OCI-LY7 (cell line): ENCODE results near the gene EPHB1. TPM values are rescaled to one million over a fixed set of nuclear protein-coding genes. Genes with fewer than 3 reads are reported as not detected.

Experiments used
- BruUV-seq: library from RNA; stranded (reverse); fragments of 400-500 nt; replicated peaks from 2 replicates; lab custom pipeline; 2021; lab: Mats Ljungman, UMichigan
- CTCF ChIA-PET: fragments of 300-600 bp; sonication (Branson Sonifier 250); formaldehyde crosslinking; loops from one replicate; lab custom pipeline; 2022; ENCODE audit warnings: antibody characterized with exemption; ENCODE audit not compliant: unreplicated experiment; lab: Charles Lee
- POLR2A ChIA-PET: fragments of 300-600 bp; sonication (Branson Sonifier 250); formaldehyde crosslinking; loops from one replicate; lab custom pipeline; 2022; ENCODE audit warnings: antibody characterized with exemption; lab: Charles Lee
- DNase-seq: peaks from one replicate; pipeline ENCODE4 v3.0.0-alpha.2; 2015; ENCODE audit warnings: low spot score
- H2AFZ ChIP-seq: fragments of 200-600 bp; sonication (generic), shearing (Covaris generic); 2 replicates; pipeline ENCODE4 v1.6.1; 2014; ENCODE audit warnings: mild to moderate bottlenecking, antibody characterized with exemption, low read length, moderate library complexity
- H3K27ac ChIP-seq: fragments of 200-600 bp; sonication (generic); 2 replicates; pipeline ENCODE4 v1.5.1; 2014; ENCODE audit warnings: mixed run types, low read depth, mild to moderate bottlenecking, moderate library complexity, low read length, inconsistent platforms; ENCODE audit not compliant: poor library complexity, severe bottlenecking
- H3K36me3 ChIP-seq: fragments of 200-600 bp; sonication (generic); 2 replicates; pipeline ENCODE4 v1.6.1; 2014; ENCODE audit warnings: mild to moderate bottlenecking, antibody characterized with exemption, low read length, moderate library complexity, mixed read lengths; ENCODE audit not compliant: insufficient read depth
- H3K4me1 ChIP-seq: fragments of 200-600 bp; sonication (generic); 2 replicates; pipeline ENCODE4 v1.5.1; 2014; ENCODE audit warnings: mild to moderate bottlenecking, low read length; ENCODE audit not compliant: insufficient read depth, poor library complexity, severe bottlenecking
- H3K4me2 ChIP-seq: fragments of 200-600 bp; sonication (generic); 2 replicates; pipeline ENCODE4 v1.6.1; 2014; ENCODE audit warnings: mild to moderate bottlenecking, low read length
- H3K4me3 ChIP-seq: fragments of 200-600 bp; sonication (generic); 2 replicates; pipeline ENCODE4 v1.5.1; 2014; ENCODE audit warnings: mild to moderate bottlenecking, low read depth, low read length; ENCODE audit not compliant: poor library complexity, severe bottlenecking
- H3K79me2 ChIP-seq: fragments of 200-600 bp; sonication (generic); 2 replicates; pipeline ENCODE4 v1.6.1; 2016; ENCODE audit warnings: low read depth, mild to moderate bottlenecking, low read length, moderate library complexity, mixed read lengths; ENCODE audit not compliant: insufficient read depth
- H3K9me2 ChIP-seq: fragments of 200-600 bp; sonication (generic); 2 replicates; pipeline ENCODE4 v1.6.1; 2016; ENCODE audit warnings: mild to moderate bottlenecking, low read length, mixed read lengths; ENCODE audit not compliant: insufficient read depth
- H3K9me3 ChIP-seq: fragments of 200-600 bp; sonication (generic); 2 replicates; pipeline ENCODE4 v1.6.1; 2014; ENCODE audit warnings: mild to moderate bottlenecking, mixed run types, low read length, mixed read lengths
- H4K20me1 ChIP-seq: fragments of 200-600 bp; sonication (generic); 2 replicates; pipeline ENCODE4 v1.6.1; 2014; ENCODE audit warnings: mild to moderate bottlenecking, antibody characterized with exemption, low read length, moderate library complexity, mixed read lengths; ENCODE audit not compliant: insufficient read depth
- EZH2phosphoT487 ChIP-seq: fragments of 200-600 bp; sonication (generic); IDR thresholded peaks from 2 replicates; pipeline ENCODE4 v1.6.1; 2018; ENCODE audit warnings: low read depth, borderline replicate concordance, mild to moderate bottlenecking, mixed run types, antibody characterized with exemption, low read length, moderate library complexity, mixed read lengths
- intact Hi-C: fragments of 100-400 bp; cut with micrococcal nuclease; formaldehyde crosslinking; loops from one replicate; pipeline ENCODE4 v1.10.0; 2022; ENCODE audit not compliant: unreplicated experiment
- total RNA-seq, 2 experiments: library from RNA; depleted of rRNA in 1 of 2; stranded (reverse); fragments of >200 nt in 1 of 2; shearing (Covaris generic) in 1 of 2; gene quantifications; 2 replicates each; pipeline ENCODE4 v1.2.3, GENCODE V29; 2014 to 2022
- TF ChIP-seq, protein P1 (sequence below): fragments of 200-600 bp; sonication (generic); conservative IDR thresholded peaks from 2 replicates; pipeline ENCODE4 v1.5.1; 2014; ENCODE audit warnings: mild to moderate bottlenecking, antibody characterized with exemption, low read length, moderate library complexity, mixed read lengths

The EPHB1 gene
- total RNA-seq, 2 experiments from 2014 or later = 0.54 to 1.3 TPM

DNA sequence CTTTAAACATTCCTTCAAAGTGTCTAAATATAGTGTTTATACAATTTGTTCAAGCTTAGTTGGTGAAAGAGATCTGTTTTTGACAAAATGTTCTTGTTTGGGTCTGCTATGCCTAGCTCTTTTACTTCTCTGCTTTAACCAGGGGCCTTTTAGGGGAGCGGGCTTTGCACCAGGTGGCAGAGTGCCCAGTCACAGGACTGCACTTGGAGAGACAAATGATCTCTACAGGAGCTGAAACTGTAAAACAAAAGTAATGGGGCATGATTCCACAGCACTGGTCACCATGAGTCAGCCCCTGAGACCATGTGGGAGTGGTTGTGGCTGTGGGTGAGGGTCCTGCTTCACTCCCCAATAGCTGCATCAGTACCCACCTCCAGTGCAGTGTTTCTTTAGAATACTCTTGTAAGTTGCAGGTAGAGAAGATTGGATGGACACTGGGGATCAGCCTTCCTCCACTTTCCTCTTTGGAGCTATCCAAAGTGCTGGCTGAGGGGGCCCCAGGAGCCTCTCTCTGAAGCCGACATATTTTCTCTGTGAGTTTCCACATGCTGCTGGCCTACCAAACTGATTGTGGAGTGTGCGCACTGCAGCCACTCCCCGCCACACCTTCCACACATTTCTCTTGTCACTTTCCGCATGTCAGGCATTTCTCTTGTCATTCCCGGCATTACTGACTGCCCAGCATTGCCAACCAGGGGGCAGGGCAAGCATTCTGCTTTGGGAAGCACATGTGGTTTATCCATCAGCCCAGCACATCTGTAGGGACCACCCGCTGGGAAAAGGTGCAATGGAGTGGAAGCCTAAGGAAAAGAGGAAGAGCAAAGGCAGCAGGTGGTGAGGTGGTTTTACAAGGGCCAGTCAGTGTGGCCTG is 110.0 kb downstream of the EPHB1 start:
- intact Hi-C loops = no loop called here
- Histone ChIP-seq H3K4me1 (no peaks in the 10 kb centered on the region), H3K9me3 (no peaks in the 10 kb centered on the region), H3K9me2 (no peaks in the 10 kb centered on the region), H2AFZ (no peak overlapping the region), H3K4me3 (no peak overlapping the region), H4K20me1 (no peaks in the 10 kb centered on the region), H3K27ac (no peak overlapping the region), H3K4me2 (no peak overlapping the region), H3K36me3 (no peaks in the 10 kb centered on the region), H3K79me2 (no peaks in the 10 kb centered on the region)
- no peak for TF ChIP-seq EZH2phosphoT487
- TF ChIP-seq, protein P1, sequence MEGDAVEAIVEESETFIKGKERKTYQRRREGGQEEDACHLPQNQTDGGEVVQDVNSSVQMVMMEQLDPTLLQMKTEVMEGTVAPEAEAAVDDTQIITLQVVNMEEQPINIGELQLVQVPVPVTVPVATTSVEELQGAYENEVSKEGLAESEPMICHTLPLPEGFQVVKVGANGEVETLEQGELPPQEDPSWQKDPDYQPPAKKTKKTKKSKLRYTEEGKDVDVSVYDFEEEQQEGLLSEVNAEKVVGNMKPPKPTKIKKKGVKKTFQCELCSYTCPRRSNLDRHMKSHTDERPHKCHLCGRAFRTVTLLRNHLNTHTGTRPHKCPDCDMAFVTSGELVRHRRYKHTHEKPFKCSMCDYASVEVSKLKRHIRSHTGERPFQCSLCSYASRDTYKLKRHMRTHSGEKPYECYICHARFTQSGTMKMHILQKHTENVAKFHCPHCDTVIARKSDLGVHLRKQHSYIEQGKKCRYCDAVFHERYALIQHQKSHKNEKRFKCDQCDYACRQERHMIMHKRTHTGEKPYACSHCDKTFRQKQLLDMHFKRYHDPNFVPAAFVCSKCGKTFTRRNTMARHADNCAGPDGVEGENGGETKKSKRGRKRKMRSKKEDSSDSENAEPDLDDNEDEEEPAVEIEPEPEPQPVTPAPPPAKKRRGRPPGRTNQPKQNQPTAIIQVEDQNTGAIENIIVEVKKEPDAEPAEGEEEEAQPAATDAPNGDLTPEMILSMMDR = no peak
- POLR2A ChIA-PET = no interaction called here
- no peak for DNase-seq
- CTCF ChIA-PET = no interaction called here
- BruUV-seq = no TSS peak

DNA sequence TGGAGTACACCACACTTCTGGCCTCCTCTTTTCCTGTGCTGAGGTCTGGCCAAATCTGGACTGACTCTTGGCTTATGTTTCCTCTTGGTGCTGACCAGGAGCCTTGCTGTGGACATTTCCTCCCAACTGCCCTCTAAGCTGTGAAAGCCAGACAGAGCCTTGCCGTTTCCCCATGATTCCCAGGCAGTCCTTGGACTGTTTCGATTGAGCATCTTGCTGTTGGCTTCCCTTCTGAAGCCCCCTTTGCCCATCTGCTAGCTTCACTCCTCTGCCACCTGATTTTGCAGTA is 110.5 kb downstream of the EPHB1 start:
- Histone ChIP-seq H3K4me2 (no peak overlapping the region), H4K20me1 (no peaks in the 10 kb centered on the region), H3K27ac (no peak overlapping the region), H2AFZ (no peak overlapping the region), H3K79me2 (no peaks in the 10 kb centered on the region), H3K9me3 (no peaks in the 10 kb centered on the region), H3K36me3 (no peaks in the 10 kb centered on the region), H3K9me2 (no peaks in the 10 kb centered on the region), H3K4me3 (no peak overlapping the region), H3K4me1 (no peaks in the 10 kb centered on the region)
- BruUV-seq = no TSS peak
- DNase-seq = no peak
- intact Hi-C loops = no loop called here
- POLR2A ChIA-PET = no interaction called here
- TF ChIP-seq, protein P1 = no peak
- no peak for TF ChIP-seq EZH2phosphoT487
- CTCF ChIA-PET = no interaction called here

DNA sequence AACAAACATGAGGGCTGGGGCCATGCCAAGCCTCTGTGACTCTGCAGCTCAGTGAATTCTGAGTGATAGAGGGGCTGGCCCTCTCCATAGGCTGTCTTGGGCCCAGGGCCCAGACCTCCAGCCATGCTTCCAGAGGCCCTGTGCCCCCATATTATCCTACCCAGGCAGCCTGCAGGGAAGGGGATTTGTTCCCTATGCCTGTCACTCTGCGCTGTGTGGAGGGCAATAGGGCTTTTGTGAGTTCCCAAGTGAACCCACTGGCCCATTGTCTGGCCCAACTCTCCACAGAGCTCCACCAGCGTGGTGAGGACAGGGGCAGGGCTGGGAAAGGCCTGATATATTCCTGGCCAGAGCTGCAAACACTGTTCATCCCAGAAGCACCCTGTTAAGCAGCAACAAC is 113.2 kb downstream of the EPHB1 start:
- ChIA-PET CTCF (interaction anchor here (0.7 kb wide), 1 partner anchor 1853 kb away, joined by 3 read pairs; no protein-coding TSS in a partner anchor), POLR2A (interaction anchor here (0.6 to 2.1 kb wide), 2 partner anchors 12 to 132 kb away, joined by 4 read pairs; no protein-coding TSS in a partner anchor)
- H3K4me3 ChIP-seq = no peak overlapping the region
- no TSS peak for BruUV-seq
- no peak overlapping the region for H3K27ac ChIP-seq
- no peaks in the 10 kb centered on the region for H4K20me1 ChIP-seq
- no peaks in the 10 kb centered on the region for H3K79me2 ChIP-seq
- no peaks in the 10 kb centered on the region for H3K4me1 ChIP-seq
- DNase-seq = no peak
- H3K36me3 ChIP-seq = no peaks in the 10 kb centered on the region
- H3K9me2 ChIP-seq = no peaks in the 10 kb centered on the region
- no peaks in the 10 kb centered on the region for H3K9me3 ChIP-seq
- no peak overlapping the region for H3K4me2 ChIP-seq
- TF ChIP-seq EZH2phosphoT487 = no peak
- TF ChIP-seq, protein P1 = no peak
- intact Hi-C loops = no loop called here
- H2AFZ ChIP-seq = no peak overlapping the region
